Trophoblast cell (in vitro differentiated cells and primary cell): ENCODE data around the gene SMYD3.

Experiments used
- DNase-seq, 2 donors: peaks; one replicate each; pipeline ENCODE4 v3.0.0-alpha.2; 2016
- H2AFZ ChIP-seq: 2 replicates; pipeline ENCODE4 v1.6.1; 2013; ENCODE audit warnings: low read length, moderate library complexity, mild to moderate bottlenecking; ENCODE audit not compliant: insufficient read depth, poor library complexity
- H2AK5ac ChIP-seq: 2 replicates; pipeline ENCODE4 v1.6.1; 2013; ENCODE audit warnings: mild to moderate bottlenecking, low read length
- H2BK120ac ChIP-seq: 2 replicates; pipeline ENCODE4 v1.6.1; 2013; ENCODE audit warnings: low read length, mild to moderate bottlenecking, moderate library complexity; ENCODE audit not compliant: insufficient read depth, poor library complexity
- H2BK12ac ChIP-seq: 2 replicates; pipeline ENCODE4 v1.6.1; 2013; ENCODE audit warnings: mild to moderate bottlenecking, low read length, moderate library complexity
- H2BK5ac ChIP-seq: 2 replicates; pipeline ENCODE4 v1.6.1; 2013; ENCODE audit warnings: low read length, low read depth, moderate library complexity, mild to moderate bottlenecking; ENCODE audit not compliant: poor library complexity
- H3K14ac ChIP-seq: 2 replicates; pipeline ENCODE4 v1.6.1; 2013; ENCODE audit warnings: mild to moderate bottlenecking, low read length
- H3K18ac ChIP-seq: 2 replicates; pipeline ENCODE4 v1.6.1; 2013; ENCODE audit warnings: mild to moderate bottlenecking, low read length
- H3K23ac ChIP-seq: 2 replicates; pipeline ENCODE4 v1.6.1; 2013; ENCODE audit warnings: low read length
- H3K27ac ChIP-seq: 2 replicates; pipeline ENCODE4 v1.5.1; 2013; ENCODE audit warnings: low read depth, mild to moderate bottlenecking, inconsistent platforms, low read length, moderate library complexity
- H3K27me3 ChIP-seq: 2 replicates; pipeline ENCODE4 v1.6.1; 2013; ENCODE audit warnings: inconsistent platforms, mild to moderate bottlenecking, low read length, moderate library complexity; ENCODE audit not compliant: insufficient read depth
- H3K36me3 ChIP-seq, 2 experiments: 1 replicate in 1 of 2; 2 replicates in 1 of 2; pipeline ENCODE4 v1.6.1; 2013; ENCODE audit warnings: low read length in 2 of 2, mild to moderate bottlenecking in 2 of 2, moderate library complexity in 1 of 2; ENCODE audit not compliant: insufficient read depth in 2 of 2, control insufficient read depth in 1 of 2
- H3K4ac ChIP-seq: 2 replicates; pipeline ENCODE4 v1.6.1; 2013; ENCODE audit warnings: low read depth, mild to moderate bottlenecking, low read length, moderate library complexity
- H3K4me1 ChIP-seq, 2 experiments: 1 replicate in 1 of 2; 2 replicates in 1 of 2; pipeline ENCODE4 v1.6.1; 2013; ENCODE audit warnings: low read length in 2 of 2, mild to moderate bottlenecking in 2 of 2, moderate library complexity in 1 of 2; ENCODE audit not compliant: insufficient read depth in 2 of 2, control insufficient read depth in 1 of 2
- H3K4me2 ChIP-seq: 2 replicates; pipeline ENCODE4 v1.6.1; 2013; ENCODE audit warnings: inconsistent platforms, mild to moderate bottlenecking, low read length, moderate library complexity
- H3K4me3 ChIP-seq: 2 replicates; pipeline ENCODE4 v1.5.1; 2013; ENCODE audit warnings: mild to moderate bottlenecking, low read depth, low read length, inconsistent platforms
- H3K79me1 ChIP-seq: one replicate; pipeline ENCODE4 v1.6.1; 2013; ENCODE audit warnings: low read length
- H3K79me2 ChIP-seq: 2 replicates; pipeline ENCODE4 v1.6.1; 2013; ENCODE audit warnings: low read length, mild to moderate bottlenecking; ENCODE audit not compliant: control insufficient read depth, insufficient read depth, poor library complexity
- H3K9ac ChIP-seq: 2 replicates; pipeline ENCODE4 v1.6.1; 2013; ENCODE audit warnings: mild to moderate bottlenecking, low read length
- H3K9me3 ChIP-seq: 2 replicates; pipeline ENCODE4 v1.6.1; 2013; ENCODE audit warnings: low read depth, mild to moderate bottlenecking, control low read depth, inconsistent platforms, low read length; ENCODE audit not compliant: insufficient read depth
- H4K12ac ChIP-seq: 2 replicates; pipeline ENCODE4 v1.6.1; 2013; ENCODE audit warnings: low read depth, mild to moderate bottlenecking, low read length, moderate library complexity
- H4K8ac ChIP-seq: 2 replicates; pipeline ENCODE4 v1.6.1; 2013; ENCODE audit warnings: low read depth, mild to moderate bottlenecking, low read length, moderate library complexity
- H4K91ac ChIP-seq: one replicate; pipeline ENCODE4 v1.6.1; 2013; ENCODE audit warnings: low read depth, mild to moderate bottlenecking, low read length, moderate library complexity
- WGBS: extraction: QIAGEN DNeasy Blood & Tissue Kit; methylation state at CpG from one replicate; pipeline ENCODE4 v1.1.7; 2013; ENCODE audit warnings: missing lambda C conversion rate; ENCODE audit not compliant: insufficient read length, insufficient coverage; ENCODE audit errors: extremely low coverage; 5-methylcytosine and 5-hydroxymethylcytosine counted together

SMYD3 gene

DNA sequence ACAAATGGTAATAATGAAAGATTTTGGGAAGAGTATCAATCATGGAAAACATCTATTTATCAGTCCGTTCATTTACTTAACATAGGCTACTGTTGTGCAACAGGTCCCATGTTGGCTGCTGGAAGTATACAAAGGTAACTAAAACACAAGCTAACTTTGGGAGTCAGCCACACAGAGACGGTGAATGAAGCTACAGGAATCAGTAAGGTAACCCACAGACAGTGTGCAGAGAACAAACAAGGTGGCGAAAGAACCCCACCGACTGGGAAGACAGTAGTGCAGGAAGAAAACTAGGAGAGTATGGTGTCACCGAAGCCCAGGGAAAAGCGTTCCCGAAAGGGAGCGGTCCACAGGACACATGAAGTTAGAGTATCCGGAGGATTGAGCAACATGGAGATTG is 342.3 kb downstream of the SMYD3 start:
- Histone ChIP-seq H3K27me3 (no peaks in the 10 kb centered on the region), H2BK120ac (peak overlapping the region; percentile 5), H3K4ac (no peak overlapping the region), H3K9ac (no peak overlapping the region), H3K4me2 (peak overlapping the region; percentile 2), H3K79me1 (peaks cover 9% of the 10 kb centered on the region), H2BK5ac (peak overlapping the region; percentile 45), H2AK5ac (peak overlapping the region; percentile 11), H4K12ac (no peak overlapping the region), H3K79me2 (no peaks in the 10 kb centered on the region), H3K4me1 (peaks cover 14 to 21% of the 10 kb centered on the region in 2 experiments), H3K9me3 (no peaks in the 10 kb centered on the region), H3K14ac (no peak overlapping the region), H4K8ac (no peak overlapping the region), H2BK12ac (peak overlapping the region; percentile 48), H3K27ac (peak overlapping the region; percentile 74), H3K36me3 (no peaks in the 10 kb centered on the region), H3K4me3 (no peak overlapping the region), H3K18ac (peak overlapping the region; percentile 3), H4K91ac (peak overlapping the region; percentile 53), H3K23ac (no peak overlapping the region), H2AFZ (no peak overlapping the region)
- no CpG with 5 or more reads among the region's 9 CpGs for WGBS
- DNase-seq: no peak

DNA sequence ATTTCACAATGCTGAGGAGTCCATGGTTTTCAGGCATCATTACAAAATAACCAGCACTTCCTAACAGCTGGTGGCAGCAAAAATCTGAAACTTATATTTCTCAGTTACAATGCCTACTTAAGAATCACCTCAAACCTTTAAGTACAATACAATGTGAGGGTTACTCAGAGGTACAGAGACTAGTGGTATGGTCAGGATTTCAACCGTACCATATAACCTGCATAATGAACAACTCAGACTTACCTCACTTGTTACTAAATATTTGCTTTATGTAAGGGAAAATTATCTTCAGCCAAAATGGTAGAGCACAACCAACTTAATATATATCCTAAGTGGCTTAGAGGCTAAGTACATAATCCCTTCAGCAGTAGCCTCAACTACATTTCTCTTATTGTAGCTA is 344.5 kb downstream of the SMYD3 start:
- Histone ChIP-seq H3K4me1 (peaks cover 14 to 25% of the 10 kb centered on the region in 2 experiments), H2AK5ac (no peak overlapping the region), H4K12ac (no peak overlapping the region), H3K9me3 (no peaks in the 10 kb centered on the region), H2AFZ (no peak overlapping the region), H3K14ac (no peak overlapping the region), H4K91ac (no peak overlapping the region), H3K4me3 (no peak overlapping the region), H3K18ac (no peak overlapping the region), H3K27ac (no peak overlapping the region), H3K23ac (no peak overlapping the region), H2BK5ac (no peak overlapping the region), H3K9ac (no peak overlapping the region), H3K4ac (no peak overlapping the region), H2BK12ac (no peak overlapping the region), H4K8ac (no peak overlapping the region), H3K4me2 (no peak overlapping the region), H3K36me3 (no peaks in the 10 kb centered on the region), H3K27me3 (no peaks in the 10 kb centered on the region), H3K79me2 (no peaks in the 10 kb centered on the region), H2BK120ac (no peak overlapping the region), H3K79me1 (peaks cover 9% of the 10 kb centered on the region)
- no peak for DNase-seq
- WGBS: no CpG with 5 or more reads among the region's 1 CpG

GRCh38 chr1:246161626-246162025 is 345.5 kb downstream of the SMYD3 start:
- Histone ChIP-seq H4K12ac (no peak overlapping the region), H3K9ac (no peak overlapping the region), H2BK120ac (no peak overlapping the region), H3K79me2 (no peaks in the 10 kb centered on the region), H3K4me2 (no peak overlapping the region), H2AK5ac (no peak overlapping the region), H3K4me1 (peaks cover 13 to 26% of the 10 kb centered on the region in 2 experiments), H3K4ac (no peak overlapping the region), H2AFZ (no peak overlapping the region), H4K91ac (no peak overlapping the region), H2BK5ac (no peak overlapping the region), H3K27me3 (no peaks in the 10 kb centered on the region), H3K14ac (no peak overlapping the region), H3K18ac (no peak overlapping the region), H3K79me1 (peaks cover 9% of the 10 kb centered on the region), H3K4me3 (no peak overlapping the region), H3K9me3 (no peaks in the 10 kb centered on the region), H4K8ac (no peak overlapping the region), H3K36me3 (no peaks in the 10 kb centered on the region), H3K23ac (no peak overlapping the region), H3K27ac (no peak overlapping the region), H2BK12ac (no peak overlapping the region)
- no peak for DNase-seq
- no CpG with 5 or more reads among the region's 1 CpG for WGBS

DNA sequence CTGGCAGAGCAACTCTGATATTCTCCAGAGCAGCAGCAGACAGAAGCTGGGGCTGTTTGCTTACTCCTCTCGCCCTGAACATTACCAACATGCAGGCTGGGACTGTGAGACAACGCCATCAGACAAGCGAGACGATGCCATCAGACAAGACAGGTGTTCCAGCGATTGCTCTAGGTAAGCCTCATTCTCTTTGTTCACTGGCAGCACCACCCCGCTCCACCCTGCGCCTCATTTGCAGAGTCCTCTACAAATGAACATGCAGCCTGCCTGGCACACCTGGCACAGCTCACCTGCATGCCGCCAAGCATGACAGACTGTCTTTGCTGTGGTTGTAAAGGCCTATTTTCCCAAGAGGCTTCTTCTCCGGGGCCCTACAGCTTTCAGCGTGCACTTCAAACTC is 346.2 kb downstream of the SMYD3 start:
- no CpG with 5 or more reads among the region's 10 CpGs for WGBS
- H3K79me1 ChIP-seq: peaks cover 4% of the 10 kb centered on the region
- no peak overlapping the region for H4K91ac ChIP-seq

More for the DNA sequence above, 346.2 kb downstream of the SMYD3 start:
- H3K4me2 ChIP-seq: no peak overlapping the region
- H2AFZ ChIP-seq: no peak overlapping the region
- H3K4me3 ChIP-seq: no peak overlapping the region
- H3K27ac ChIP-seq: no peak overlapping the region
- no peak overlapping the region for H3K4ac ChIP-seq
- peaks cover 8 to 19% of the 10 kb centered on the region in 2 experiments for H3K4me1 ChIP-seq
- no peak overlapping the region for H2BK5ac ChIP-seq
- no peak overlapping the region for H4K8ac ChIP-seq
- no peak overlapping the region for H3K18ac ChIP-seq
- peak overlapping the region; percentile 26 for H2AK5ac ChIP-seq
- no peak overlapping the region for H4K12ac ChIP-seq
- H3K36me3 ChIP-seq: no peaks in the 10 kb centered on the region
- no peaks in the 10 kb centered on the region for H3K79me2 ChIP-seq
- H3K9ac ChIP-seq: no peak overlapping the region
- H3K14ac ChIP-seq: no peak overlapping the region
- no peaks in the 10 kb centered on the region for H3K9me3 ChIP-seq
- no peak overlapping the region for H2BK120ac ChIP-seq
- DNase-seq: no peak
- no peak overlapping the region for H2BK12ac ChIP-seq
- H3K23ac ChIP-seq: no peak overlapping the region
- H3K27me3 ChIP-seq: no peaks in the 10 kb centered on the region
